Small intestine (tissue), 16 donors: ENCODE measurements around the gene BLOC1S6. TPM values are rescaled to one million over a fixed set of nuclear protein-coding genes. Genes with fewer than 3 reads are reported as not detected.

Experiments used
- DNase-seq, 2 donors: peaks; one replicate each; pipeline versions ENCODE4 v3.0.0 to v3.0.0-alpha.2; 2013
- FAIRE-seq: peaks from 2 replicates; lab custom pipeline; 2012; peaks lifted over from hg19 to GRCh38; lab: Jason Lieb, UNC
- H3K27ac ChIP-seq, 3 donors: one replicate each; pipeline ENCODE4 v1.5.1; 2013; ENCODE audit warnings: low read length in 2 of 3, mild to moderate bottlenecking in 2 of 3, control low read depth in 1 of 3, inconsistent platforms in 1 of 3, low read depth in 1 of 3, moderate library complexity in 1 of 3
- H3K27me3 ChIP-seq, 3 donors: one replicate each; pipeline ENCODE4 v1.6.1; 2013; ENCODE audit warnings: low read length in 3 of 3, inconsistent platforms in 1 of 3; ENCODE audit not compliant: control insufficient read depth in 3 of 3, insufficient read depth in 3 of 3
- H3K36me3 ChIP-seq, 3 donors: one replicate each; pipeline ENCODE4 v1.6.1; 2013; ENCODE audit warnings: low read length in 3 of 3, inconsistent platforms in 1 of 3, low read depth in 1 of 3, mild to moderate bottlenecking in 1 of 3, moderate library complexity in 1 of 3; ENCODE audit not compliant: control insufficient read depth in 3 of 3, insufficient read depth in 2 of 3
- H3K4me1 ChIP-seq, 3 donors: one replicate each; pipeline ENCODE4 v1.6.1; 2013; ENCODE audit warnings: low read length in 2 of 3, inconsistent platforms in 1 of 3, low read depth in 1 of 3, mild to moderate bottlenecking in 1 of 3, moderate library complexity in 1 of 3; ENCODE audit not compliant: control insufficient read depth in 3 of 3, insufficient read depth in 2 of 3
- H3K4me3 ChIP-seq, 3 donors: one replicate each; pipeline ENCODE4 v1.5.1; 2013; ENCODE audit warnings: low read length in 3 of 3, control low read depth in 1 of 3, inconsistent platforms in 1 of 3, low read depth in 1 of 3, mild to moderate bottlenecking in 1 of 3, moderate library complexity in 1 of 3
- H3K9me3 ChIP-seq, 2 donors: one replicate each; pipeline ENCODE4 v1.6.1; 2013; ENCODE audit warnings: low read depth in 1 of 2, low read length in 1 of 2; ENCODE audit not compliant: control insufficient read depth in 2 of 2, insufficient read depth in 1 of 2
- WGBS, 3 donors: extraction: QIAGEN DNeasy Blood & Tissue Kit; methylation state at CpG; one replicate each; pipeline ENCODE4 v1.1.7; 2013; 5-methylcytosine and 5-hydroxymethylcytosine counted together
- long read RNA-seq, 10 donors: transcript quantifications; one replicate each; lab custom pipeline, GENCODE V29; 2026
- polyA plus RNA-seq, 4 donors: library from polyadenylated mRNA; stranded (reverse) in 3 of 4; unstranded in 1 of 4; fragments of 200-250 nt in 3 of 4; fragments of 120-200 nt in 1 of 4; gene quantifications; one replicate each; pipeline versions ENCODE4 v1.2.1 to v1.2.3, GENCODE V29; 2013
- donor health status: healthy with polysubstance abuse.
- donor health status: control.
- donor health status: control.
- donor health status: Bipolar disorder and iron deficiency.
- donor health status: healthy.

The BLOC1S6 gene
- polyA plus RNA-seq, result 10 to 100 TPM; 14.3 to 43.0 (median 21.8) TPM
- long read RNA-seq, donor 1, result 0 reads
- long read RNA-seq, donor 2, full-length matches to known transcripts, result 5 of 5 reads
- long read RNA-seq, donor 2, partial matches to known transcripts, result 0 of 5 reads
- long read RNA-seq, donor 2, other reads (novel, unspliced or antisense), result 0 of 5 reads
- long read RNA-seq, donor 3, full-length matches to known transcripts, result 5 of 5 reads
- long read RNA-seq, donor 3, partial matches to known transcripts, result 0 of 5 reads
- long read RNA-seq, donor 3, other reads (novel, unspliced or antisense), result 0 of 5 reads
- long read RNA-seq, donor 4, result 0 reads
- long read RNA-seq, donor 5, result 0 reads
- long read RNA-seq, donor 6, full-length matches to known transcripts, result 7 of 14 reads
- long read RNA-seq, donor 6, partial matches to known transcripts, result 7 of 14 reads
- long read RNA-seq, donor 6, other reads (novel, unspliced or antisense), result 0 of 14 reads
- long read RNA-seq, donor 7, full-length matches to known transcripts, result 13 of 13 reads
- long read RNA-seq, donor 7, partial matches to known transcripts, result 0 of 13 reads
- long read RNA-seq, donor 7, other reads (novel, unspliced or antisense), result 0 of 13 reads
- long read RNA-seq, donor 8, full-length matches to known transcripts, result 3 of 3 reads
- long read RNA-seq, donor 8, partial matches to known transcripts, result 0 of 3 reads
- long read RNA-seq, donor 8, other reads (novel, unspliced or antisense), result 0 of 3 reads
- long read RNA-seq, donor 9, partial matches to known transcripts, result 0 of 1 reads
- long read RNA-seq, donor 9, other reads (novel, unspliced or antisense), result 0 of 1 reads
- long read RNA-seq, donor 10, full-length matches to known transcripts, result 7 of 7 reads
- long read RNA-seq, donor 10, partial matches to known transcripts, result 0 of 7 reads
- long read RNA-seq, donor 10, other reads (novel, unspliced or antisense), result 0 of 7 reads

- DNase-seq, result peak; percentile 92 to 98
- Histone ChIP-seq H3K4me1 (peaks cover 3 to 12% (median 9%) of the 10 kb centered on the region in 3 donors), H3K36me3 (no peaks in the 10 kb centered on the region), H3K9me3 (no peaks in the 10 kb centered on the region), H3K27ac (peak within 1 kb of the TSS; percentile 95 to 99 (median 97)), H3K4me3 (peak within 1 kb of the TSS; percentile 77 to 96 (median 92)), H3K27me3 (no peaks in the 10 kb centered on the region)
- 0% methylated on average over 61 to 62 of the region's 62 CpGs for WGBS, 3 donors
- no peak for FAIRE-seq
Measured at GRCh38 chr15:45587095-45587862, at the start of gene BLOC1S6. Gene BLOC1S6, plus strand, starts transcription at chr15:45587379. Its CDS starts 65 bp downstream, at chr15:45587444.

- FAIRE-seq (no peak), DNase-seq (peak; percentile 54 to 65)
- H3K27me3 ChIP-seq, result no peaks in the 10 kb centered on the region
- no peaks in the 10 kb centered on the region for H3K9me3 ChIP-seq
- H3K4me1 ChIP-seq, result no peaks in the 10 kb centered on the region
- 12 to 70% (median 33%) methylated on average over 3 of the region's 3 CpGs for WGBS, 3 donors
- H3K4me3 ChIP-seq, result no peak overlapping the region
- no peak overlapping the region for H3K27ac ChIP-seq
- H3K36me3 ChIP-seq, result no peaks in the 10 kb centered on the region
Measured at GRCh38 chr15:45539680-45540079, 47.5 kb upstream of the BLOC1S6 start.

- WGBS, 3 donors, result 53 to 90% (median 59%) methylated on average over 1 of the region's 1 CpG
- Histone ChIP-seq H3K4me3 (no peak overlapping the region), H3K27ac (no peak overlapping the region), H3K27me3 (no peaks in the 10 kb centered on the region), H3K4me1 (no peaks in the 10 kb centered on the region), H3K36me3 (no peaks in the 10 kb centered on the region), H3K9me3 (no peaks in the 10 kb centered on the region)
- DNase-seq, result no peak
- FAIRE-seq, result no peak
Measured at GRCh38 chr15:45540531-45540930, 46.6 kb upstream of the BLOC1S6 start.

- no peaks in the 10 kb centered on the region for H3K4me1 ChIP-seq
- no peaks in the 10 kb centered on the region for H3K9me3 ChIP-seq
- no peaks in the 10 kb centered on the region for H3K27me3 ChIP-seq
- no peak overlapping the region for H3K4me3 ChIP-seq
- WGBS, 3 donors, result 91% methylated on average over 3 of the region's 3 CpGs
- no peaks in the 10 kb centered on the region for H3K36me3 ChIP-seq
- no peak for DNase-seq
- no peak for FAIRE-seq
- no peak overlapping the region for H3K27ac ChIP-seq
Measured at GRCh38 chr15:45543051-45543450, 44.1 kb upstream of the BLOC1S6 start.

GRCh38 chr15:45544266-45545023 lies 42.7 kb upstream of the BLOC1S6 start:
- no peaks in the 10 kb centered on the region for H3K9me3 ChIP-seq
- DNase-seq, result no peak
- H3K4me3 ChIP-seq, result no peak overlapping the region
- 90 to 95% (median 92%) methylated on average over 4 of the region's 4 CpGs for WGBS, 3 donors
- FAIRE-seq, result no peak
- H3K36me3 ChIP-seq, result no peaks in the 10 kb centered on the region
- no peaks in the 10 kb centered on the region for H3K27me3 ChIP-seq
- no peak overlapping the region for H3K27ac ChIP-seq
- H3K4me1 ChIP-seq, result no peaks in the 10 kb centered on the region

GRCh38 chr15:45546789-45547188 lies 40.4 kb upstream of the BLOC1S6 start:
- 82 to 93% (median 92%) methylated on average over 7 of the region's 7 CpGs for WGBS, 3 donors
- Histone ChIP-seq H3K27me3 (no peaks in the 10 kb centered on the region), H3K4me3 (no peak overlapping the region), H3K36me3 (no peaks in the 10 kb centered on the region), H3K27ac (no peak overlapping the region), H3K9me3 (no peaks in the 10 kb centered on the region), H3K4me1 (no peaks in the 10 kb centered on the region)
- no peak for DNase-seq
- no peak for FAIRE-seq

- Histone ChIP-seq H3K36me3 (no peaks in the 10 kb centered on the region), H3K4me1 (no peaks in the 10 kb centered on the region), H3K9me3 (no peaks in the 10 kb centered on the region), H3K27ac (no peak overlapping the region), H3K27me3 (no peaks in the 10 kb centered on the region), H3K4me3 (no peak overlapping the region)
- 82 to 88% (median 88%) methylated on average over 17 of the region's 17 CpGs for WGBS, 3 donors
- DNase-seq (no peak), FAIRE-seq (no peak)
Measured at GRCh38 chr15:45548753-45549520, 38.2 kb upstream of the BLOC1S6 start.
